Measurements from ENCODE around the gene PDIA4.

Gene PDIA4

DNA sequence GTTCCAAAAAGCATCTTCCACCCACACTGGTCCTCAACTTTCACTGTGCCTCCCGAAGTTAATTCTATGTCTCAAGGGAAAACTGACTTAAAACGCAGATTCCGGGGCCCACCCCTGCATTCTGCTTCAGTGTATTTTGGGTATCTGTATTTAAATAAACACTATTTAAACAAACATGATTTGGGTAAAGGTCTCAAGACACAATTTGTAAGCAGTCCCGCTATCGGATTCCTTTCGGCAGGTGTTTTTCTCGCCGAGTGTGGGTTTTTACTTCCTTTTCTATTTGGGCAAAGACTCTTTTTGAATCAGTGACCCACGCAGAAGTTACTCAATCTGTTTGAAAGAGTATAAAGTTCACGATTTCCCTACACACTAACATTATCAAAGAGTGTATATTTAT is 1.2 kb downstream of the PDIA4 start:
- CTCF ChIA-PET: interaction anchor here (1.0 to 12.3 kb wide), 6 partner anchors 22 to 120 kb away, joined by 3 to 126 read pairs (median 4); partner anchors contain the start of genes ZNF398 and ZNF425
- TF ChIP-seq, protein P1, sequence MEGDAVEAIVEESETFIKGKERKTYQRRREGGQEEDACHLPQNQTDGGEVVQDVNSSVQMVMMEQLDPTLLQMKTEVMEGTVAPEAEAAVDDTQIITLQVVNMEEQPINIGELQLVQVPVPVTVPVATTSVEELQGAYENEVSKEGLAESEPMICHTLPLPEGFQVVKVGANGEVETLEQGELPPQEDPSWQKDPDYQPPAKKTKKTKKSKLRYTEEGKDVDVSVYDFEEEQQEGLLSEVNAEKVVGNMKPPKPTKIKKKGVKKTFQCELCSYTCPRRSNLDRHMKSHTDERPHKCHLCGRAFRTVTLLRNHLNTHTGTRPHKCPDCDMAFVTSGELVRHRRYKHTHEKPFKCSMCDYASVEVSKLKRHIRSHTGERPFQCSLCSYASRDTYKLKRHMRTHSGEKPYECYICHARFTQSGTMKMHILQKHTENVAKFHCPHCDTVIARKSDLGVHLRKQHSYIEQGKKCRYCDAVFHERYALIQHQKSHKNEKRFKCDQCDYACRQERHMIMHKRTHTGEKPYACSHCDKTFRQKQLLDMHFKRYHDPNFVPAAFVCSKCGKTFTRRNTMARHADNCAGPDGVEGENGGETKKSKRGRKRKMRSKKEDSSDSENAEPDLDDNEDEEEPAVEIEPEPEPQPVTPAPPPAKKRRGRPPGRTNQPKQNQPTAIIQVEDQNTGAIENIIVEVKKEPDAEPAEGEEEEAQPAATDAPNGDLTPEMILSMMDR (IDR thresholded peaks at IDR 0.05; ENCODE audit: insufficient read depth, low read length, missing control alignments): no peak

DNA sequence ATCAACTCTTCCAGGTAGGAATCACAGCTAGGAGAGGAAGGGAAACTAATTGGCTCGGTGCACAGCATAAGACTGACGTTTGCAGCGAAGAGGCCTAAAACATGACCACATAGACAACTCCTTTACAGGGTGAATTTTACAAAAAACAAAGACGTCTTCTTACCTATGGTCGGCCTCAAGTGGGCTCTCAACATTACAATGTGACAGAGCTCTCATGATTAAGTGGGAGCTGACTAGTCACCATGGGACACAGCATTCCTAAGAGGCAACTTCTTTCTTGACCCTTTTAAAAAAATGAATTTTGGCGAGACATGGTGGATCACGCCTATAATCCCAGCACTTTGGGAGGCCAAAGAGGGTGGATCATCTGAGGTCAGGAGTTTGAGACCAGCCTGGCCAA is 4.6 kb downstream of the PDIA4 start:
- TF ChIP-seq, protein P1 (IDR thresholded peaks at IDR 0.05; ENCODE audit: insufficient read depth, low read length, missing control alignments): no peak
- H3K4me3 ChIP-seq (ENCODE audit: low read depth, low read length): no peak overlapping the region
- DNase-seq (ENCODE audit: low read depth, low spot score): no peak
- ChIA-PET CTCF (interaction anchor here (0.9 to 12.3 kb wide), 5 partner anchors 13 to 67 kb away, joined by 3 to 126 read pairs (median 4); no protein-coding TSS in a partner anchor), POLR2A (no interaction called here)

More for the DNA sequence above, 1.2 kb downstream of the PDIA4 start:
- POLR2A ChIA-PET: no interaction called here
- DNase-seq (ENCODE audit: low read depth, low spot score): no peak
- peak overlapping the region; percentile 81 for H3K4me3 ChIP-seq (ENCODE audit: low read depth, low read length)

DNA sequence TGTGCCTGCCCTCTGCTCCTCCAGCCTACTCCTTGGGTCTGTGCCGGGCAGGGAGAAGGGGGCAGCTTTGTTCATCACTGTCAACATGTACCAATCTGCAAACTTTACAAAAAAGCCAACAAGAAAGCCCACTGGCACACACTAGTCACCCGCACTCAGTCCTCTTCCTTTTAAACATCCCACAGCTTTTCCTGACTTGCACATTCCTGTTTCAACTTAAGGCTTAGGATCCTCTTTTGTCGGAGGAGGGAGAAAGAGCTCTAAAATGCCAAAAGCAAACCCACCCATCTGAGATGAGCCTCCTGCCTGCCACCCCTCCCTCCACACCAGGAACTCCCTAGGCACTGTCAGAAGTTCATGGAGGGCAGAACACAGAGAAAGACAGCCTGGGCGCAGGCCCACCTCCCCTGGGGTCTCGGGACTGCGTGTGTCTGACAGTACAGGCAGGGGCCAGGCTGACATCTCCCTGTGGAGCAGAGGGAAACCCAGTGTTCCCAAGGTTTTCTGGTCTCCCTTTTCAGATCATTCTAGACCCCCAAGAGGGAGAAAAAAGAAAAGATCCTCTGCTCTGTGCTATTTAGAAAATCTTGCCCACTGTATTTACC is 5.4 kb downstream of the PDIA4 start:
- DNase-seq (ENCODE audit: low read depth, low spot score): no peak
- TF ChIP-seq, protein P1 (IDR thresholded peaks at IDR 0.05; ENCODE audit: insufficient read depth, low read length, missing control alignments): no peak
- no peak overlapping the region for H3K4me3 ChIP-seq (ENCODE audit: low read depth, low read length)
- CTCF ChIA-PET: interaction anchor here (1.9 to 12.3 kb wide), 3 partner anchors 12 to 42 kb away, joined by 4 to 126 read pairs (median 62); no protein-coding TSS in a partner anchor
- POLR2A ChIA-PET: no interaction called here

DNA sequence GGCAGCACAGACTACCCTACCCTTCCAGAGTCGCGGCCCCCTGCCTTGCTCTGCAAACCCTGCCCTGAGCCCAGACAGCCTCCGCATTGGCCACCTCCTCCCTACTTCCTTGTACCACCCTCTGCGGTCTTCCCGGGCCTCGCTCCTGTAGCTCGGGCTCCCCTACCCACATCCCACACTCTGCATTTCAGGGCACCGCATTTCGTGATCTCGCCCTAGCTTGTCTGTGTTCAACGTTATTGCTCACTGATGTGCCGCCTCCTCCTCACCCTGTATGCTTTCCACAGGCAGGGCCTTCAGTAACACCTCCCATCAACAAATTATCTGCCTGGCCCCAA is 6.6 kb downstream of the PDIA4 start:
- no peak overlapping the region for H3K4me3 ChIP-seq (ENCODE audit: low read depth, low read length)
- POLR2A ChIA-PET: no interaction called here
- TF ChIP-seq, protein P1 (IDR thresholded peaks at IDR 0.05; ENCODE audit: insufficient read depth, low read length, missing control alignments): no peak
- no peak for DNase-seq (ENCODE audit: low read depth, low spot score)
- CTCF ChIA-PET: interaction anchor here (0.9 to 12.3 kb wide), 4 partner anchors 11 to 44 kb away, joined by 3 to 126 read pairs (median 4); no protein-coding TSS in a partner anchor

DNA sequence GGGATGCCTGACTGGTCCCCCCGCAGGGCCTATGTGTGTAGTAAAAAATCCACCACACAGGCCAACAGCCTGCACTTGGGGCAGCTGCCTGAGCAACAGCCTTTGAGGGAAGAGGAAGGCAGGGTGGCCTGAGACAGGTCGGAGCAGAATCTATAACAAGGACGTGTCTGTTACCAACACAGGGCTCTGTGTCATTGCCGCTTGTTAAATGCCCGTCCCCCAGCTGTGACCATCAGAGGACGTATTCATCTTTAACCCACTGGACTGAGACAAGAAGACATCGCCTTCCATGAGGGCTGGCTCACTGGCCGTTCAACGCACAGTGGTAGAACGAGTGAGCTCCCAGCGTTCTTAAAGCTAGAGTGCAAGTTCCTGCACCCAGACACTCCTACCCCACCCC is 7.8 kb downstream of the PDIA4 start:
- POLR2A ChIA-PET: no interaction called here
- CTCF ChIA-PET: interaction anchor here (1.0 to 12.3 kb wide), 5 partner anchors 9 to 15 kb away, joined by 3 to 126 read pairs (median 3); no protein-coding TSS in a partner anchor

DNA sequence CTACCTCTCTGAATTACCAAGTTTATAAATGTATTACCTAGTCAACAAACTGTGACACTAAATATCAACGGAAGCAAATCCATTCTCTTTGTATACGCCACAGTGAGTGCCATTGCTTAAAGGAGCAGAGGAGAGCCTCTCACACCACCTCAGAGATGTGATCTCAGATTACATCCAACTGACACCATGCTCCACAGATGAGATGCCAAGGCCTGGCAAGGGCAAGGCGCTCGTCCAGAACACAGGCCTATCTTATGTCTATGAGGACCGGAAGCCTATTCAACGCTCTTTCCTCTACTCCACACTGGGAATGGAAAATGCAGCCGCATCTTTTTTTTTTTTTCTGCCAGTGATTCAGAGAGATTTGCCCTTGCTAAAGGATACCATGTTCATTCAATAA is 11.4 kb downstream of the PDIA4 start:
- POLR2A ChIA-PET: no interaction called here
- TF ChIP-seq, protein P1 (IDR thresholded peaks at IDR 0.05; ENCODE audit: insufficient read depth, low read length, missing control alignments): no peak
- no peak for DNase-seq (ENCODE audit: low read depth, low spot score)
- no peak overlapping the region for H3K4me3 ChIP-seq (ENCODE audit: low read depth, low read length)
- CTCF ChIA-PET: interaction anchor here (2.0 kb wide), 1 partner anchor 10 kb away, joined by 9 read pairs; no protein-coding TSS in a partner anchor

More for the DNA sequence above, 7.8 kb downstream of the PDIA4 start:
- DNase-seq (ENCODE audit: low read depth, low spot score): no peak
- TF ChIP-seq, protein P1 (IDR thresholded peaks at IDR 0.05; ENCODE audit: insufficient read depth, low read length, missing control alignments): no peak
- no peak overlapping the region for H3K4me3 ChIP-seq (ENCODE audit: low read depth, low read length)
